ENCODE data around the gene AURKA. TPM values are rescaled to one million over a fixed set of nuclear protein-coding genes. Genes with fewer than 3 reads are reported as not detected.

The AURKA gene
- total and polyA plus RNA-seq, 11 donors = 2.2 to 19.5 (median 6.3) TPM

GRCh38 chr20:56381501-56381900 lies 10.5 kb downstream of the AURKA start:
- H3K4me1 ChIP-seq = peaks cover 0 to 10% (median 4%) of the 10 kb centered on the region in 12 donors
- H3K27ac ChIP-seq = no peak overlapping the region
- WGBS, 4 donors = 96 to 100% (median 99%) methylated on average over 1 of the region's 1 CpG
- intact Hi-C loops (cut with DNase I) = no loop called here
- H3K9me3 ChIP-seq = no peaks in the 10 kb centered on the region
- peaks cover 0 to 27% (median 0%) of the 10 kb centered on the region in 9 donors for H3K36me3 ChIP-seq
- DNase-seq (no peak), ATAC-seq (no peak)
- no peaks in the 10 kb centered on the region for H3K27me3 ChIP-seq
- no peak for TF ChIP-seq CTCF (IDR thresholded peaks at IDR 0.05)
- TF ChIP-seq POLR2A (IDR thresholded peaks at IDR 0.05) = no peak
- no peak overlapping the region for H3K4me3 ChIP-seq

- H3K27me3 ChIP-seq = no peaks in the 10 kb centered on the region
- H3K4me1 ChIP-seq = peaks cover 0 to 17% (median 4%) of the 10 kb centered on the region in 12 donors
- H3K4me3 ChIP-seq = no peak overlapping the region
- intact Hi-C loops (cut with DNase I) = no loop called here
- WGBS, 4 donors = 8 to 9% (median 9%) methylated on average over 1 of the region's 1 CpG
- no peaks in the 10 kb centered on the region for H3K9me3 ChIP-seq
- TF ChIP-seq CTCF (IDR thresholded peaks at IDR 0.05) (no peak), POLR2A (IDR thresholded peaks at IDR 0.05) (no peak)
- DNase-seq (no peak), ATAC-seq (no peak)
- peaks cover 0 to 17% (median 0%) of the 10 kb centered on the region in 9 donors for H3K36me3 ChIP-seq
- H3K27ac ChIP-seq = no peak overlapping the region
These were observed 11.6 kb downstream of the AURKA start for GRCh38 chr20:56380375-56380774.

GRCh38 chr20:56378386-56378785 lies 13.6 kb downstream of the AURKA start:
- DNase-seq = no peak
- intact Hi-C loops (cut with DNase I) = no loop called here
- Histone ChIP-seq H3K27me3 (no peaks in the 10 kb centered on the region), H3K4me1 (peaks cover 0 to 22% (median 4%) of the 10 kb centered on the region in 12 donors), H3K27ac (no peak overlapping the region), H3K4me3 (no peak overlapping the region), H3K9me3 (no peaks in the 10 kb centered on the region), H3K36me3 (peaks cover 0 to 20% (median 0%) of the 10 kb centered on the region in 9 donors)
- TF ChIP-seq POLR2A (IDR thresholded peaks at IDR 0.05) (no peak), CTCF (IDR thresholded peaks at IDR 0.05) (no peak)
- no peak for ATAC-seq
- 95 to 97% (median 96%) methylated on average over 3 of the region's 3 CpGs for WGBS, 4 donors

- H3K27ac ChIP-seq = peak overlapping the region in 1 of 12 donors; percentile 12
- peaks cover 0 to 37% (median 0%) of the 10 kb centered on the region in 9 donors for H3K36me3 ChIP-seq
- H3K4me1 ChIP-seq = peaks cover 0 to 22% (median 4%) of the 10 kb centered on the region in 12 donors
- no peaks in the 10 kb centered on the region for H3K27me3 ChIP-seq
- TF ChIP-seq POLR2A (IDR thresholded peaks at IDR 0.05) (no peak), CTCF (IDR thresholded peaks at IDR 0.05) (no peak)
- 79 to 87% (median 84%) methylated on average over 2 of the region's 2 CpGs for WGBS, 4 donors
- DNase-seq (no peak), ATAC-seq (no peak)
- intact Hi-C loops (cut with DNase I) = no loop called here
- H3K4me3 ChIP-seq = no peak overlapping the region
- no peaks in the 10 kb centered on the region for H3K9me3 ChIP-seq
These were observed 15.7 kb downstream of the AURKA start for GRCh38 chr20:56376331-56376730.
